Esophagus muscularis mucosa (tissue), 4 donors: ENCODE results near the gene CCR4. TPM values are rescaled to one million over a fixed set of nuclear protein-coding genes. Genes with fewer than 3 reads are reported as not detected.
"Not testable (repeated sequence)": the region's sequence is repeated elsewhere in the genome, so short reads cannot be mapped to it uniquely, and the experiment has no call there.

ENCODE experiments used
- DNase-seq: peaks from one replicate; pipeline ENCODE4 v3.0.0-alpha.2; 2017; ENCODE audit errors: extremely low spot score
- H3K27ac ChIP-seq, 4 donors: fragments of 200-600 bp; sonication (generic); replicated peaks in 1 of 4; 1 replicate in 3 of 4; 2 replicates in 1 of 4; pipeline ENCODE4 v1.5.1; 2016 to 2019; ENCODE audit warnings: mild to moderate bottlenecking in 1 of 4
- H3K27me3 ChIP-seq, 4 donors: fragments of 200-600 bp; sonication (generic); one replicate each; pipeline versions ENCODE4 v1.5.1 to v1.6.0; 2016 to 2019
- H3K36me3 ChIP-seq, 4 donors: fragments of 200-600 bp; sonication (generic); one replicate each; pipeline ENCODE4 v1.5.1; 2016 to 2019
- H3K4me1 ChIP-seq, 4 donors: fragments of 200-600 bp; sonication (generic); one replicate each; pipeline ENCODE4 v1.5.1; 2016 to 2019
- H3K4me3 ChIP-seq, 4 donors: fragments of 200-600 bp; sonication (generic); 1 replicate in 2 of 4; 2 replicates in 2 of 4; pipeline ENCODE4 v1.5.1; 2016 to 2019; ENCODE audit warnings: mild to moderate bottlenecking in 4 of 4, moderate library complexity in 1 of 4
- H3K9me3 ChIP-seq, 4 donors: fragments of 200-600 bp; sonication (generic); 1 replicate in 3 of 4; 2 replicates in 1 of 4; pipeline ENCODE4 v1.5.1; 2016 to 2019
- CTCF ChIP-seq, 3 experiments: fragments of 200-600 bp in 2 of 3; fragments of 450-650 bp in 1 of 3; sonication (generic) in 2 of 3; IDR thresholded peaks; one replicate each; pipeline ENCODE4 v1.5.1; 2017 to 2019; ENCODE audit warnings: antibody characterized with exemption in 3 of 3, mild to moderate bottlenecking in 2 of 3, moderate library complexity in 1 of 3
- EP300 ChIP-seq: sonication (generic); formaldehyde crosslinking; IDR thresholded peaks from one replicate; pipeline ENCODE4 v1.6.1; 2017; ENCODE audit warnings: antibody characterized with exemption
- POLR2A ChIP-seq: fragments of 450-650 bp; IDR thresholded peaks from one replicate; pipeline ENCODE4 v1.6.1; 2017; ENCODE audit warnings: antibody characterized with exemption, moderate library complexity, mild to moderate bottlenecking, low read depth
- POLR2AphosphoS5 ChIP-seq, 2 donors: sonication (generic); formaldehyde crosslinking; IDR thresholded peaks; one replicate each; pipeline ENCODE4 v1.6.1; 2017; ENCODE audit warnings: antibody characterized with exemption in 2 of 2
- WGBS: methylation state at CpG from one replicate; pipeline ENCODE4 v1.1.5; 2018; 5-methylcytosine and 5-hydroxymethylcytosine counted together
- intact Hi-C: fragments of 100-400 bp; cut with DNase I; formaldehyde crosslinking; loops from one replicate; pipeline ENCODE4 v1.15.1; 2023
- total RNA-seq, 4 donors: library from RNA; depleted of rRNA; stranded (reverse); fragments of >200 nt; gene quantifications; one replicate each; pipeline versions ENCODE4 v1.1.0 to v1.2.1, GENCODE V29; 2016

The CCR4 gene
- total RNA-seq, 4 donors from 2014 or later: 0.17 TPM; not detected in 3

DNA sequence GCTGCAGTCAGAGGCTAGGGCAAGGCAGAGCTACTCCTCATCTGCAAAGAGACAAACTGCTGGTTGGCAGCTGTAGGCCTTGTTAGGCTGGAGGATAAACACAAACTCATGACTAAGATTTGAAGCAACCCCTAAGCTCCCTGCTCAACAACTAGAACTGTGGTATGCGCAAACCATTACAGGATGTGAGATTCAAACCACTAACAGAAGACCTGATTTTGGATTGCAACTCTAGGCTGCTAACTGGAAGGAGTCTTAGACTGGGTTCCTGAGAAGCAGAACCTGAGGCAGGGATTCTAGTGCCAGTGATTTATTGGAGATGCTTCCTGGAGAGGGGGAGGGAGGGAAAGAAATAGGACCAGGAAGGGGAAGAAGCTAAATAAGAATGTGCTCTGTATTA lies 22.5 kb downstream of the CCR4 start:
- no peaks in the 10 kb centered on the region for H3K9me3 ChIP-seq
- no peak overlapping the region for H3K4me3 ChIP-seq
- peaks cover 0 to 8% (median 3%) of the 10 kb centered on the region in 4 donors for H3K4me1 ChIP-seq
- H3K27me3 ChIP-seq: no peaks in the 10 kb centered on the region
- DNase-seq: no peak
- H3K27ac ChIP-seq: no peak overlapping the region
- intact Hi-C loops: no loop called here
- TF ChIP-seq POLR2A (no peak), POLR2AphosphoS5 (IDR thresholded peaks at IDR 0.05) (no peak), EP300 (no peak), CTCF (IDR thresholded peaks at IDR 0.05) (no peak)
- 92% methylated on average over 1 of the region's 1 CpG for WGBS
- no peaks in the 10 kb centered on the region for H3K36me3 ChIP-seq

DNA sequence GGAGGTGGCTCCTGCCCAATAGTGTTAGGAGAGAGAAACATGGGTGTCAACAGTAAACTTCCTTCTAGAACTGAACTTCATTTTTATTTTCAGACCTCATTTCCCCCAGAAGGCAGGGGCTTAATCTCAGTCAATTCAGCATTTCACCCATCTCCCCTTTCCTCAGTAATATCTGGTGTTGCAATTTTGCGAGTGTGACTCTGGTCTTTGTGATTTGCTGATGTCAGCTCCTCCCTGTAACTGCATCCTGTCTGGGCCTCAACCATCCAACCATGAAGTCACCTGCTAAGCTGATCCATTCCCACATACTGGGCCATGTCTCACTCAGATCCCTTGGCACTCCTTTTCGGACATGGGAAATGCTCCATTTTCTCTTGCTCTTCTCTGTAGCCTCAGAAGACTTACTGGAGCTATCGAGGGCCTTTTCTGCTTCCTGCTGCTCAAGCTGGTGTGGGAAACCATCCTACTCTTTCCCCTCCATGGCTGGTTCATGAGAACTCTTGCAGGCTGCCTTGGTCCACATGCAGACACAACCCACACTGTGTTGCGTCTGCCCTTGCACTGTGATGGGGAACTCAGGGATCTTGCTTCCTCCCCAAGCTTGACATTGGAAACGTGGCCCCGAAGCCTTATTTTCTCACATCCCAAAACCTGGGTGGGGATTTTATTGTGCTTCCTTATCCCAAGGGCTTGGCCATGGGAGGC lies 24.6 kb downstream of the CCR4 start:
- DNase-seq: no peak
- intact Hi-C loops: no loop called here
- no peak for TF ChIP-seq EP300
- no peak for TF ChIP-seq POLR2A
- TF ChIP-seq CTCF (IDR thresholded peaks at IDR 0.05): no peak
- TF ChIP-seq POLR2AphosphoS5 (IDR thresholded peaks at IDR 0.05): no peak
- no peaks in the 10 kb centered on the region for H3K4me1 ChIP-seq
- no peak overlapping the region for H3K4me3 ChIP-seq
- no peaks in the 10 kb centered on the region for H3K9me3 ChIP-seq
- H3K27me3 ChIP-seq: no peaks in the 10 kb centered on the region
- H3K36me3 ChIP-seq: no peaks in the 10 kb centered on the region
- 92% methylated on average over 6 of the region's 6 CpGs for WGBS
- no peak overlapping the region for H3K27ac ChIP-seq

GRCh38 chr3:32977861-32978260 lies 26.4 kb downstream of the CCR4 start:
- Histone ChIP-seq H3K4me3 (no peak overlapping the region), H3K9me3 (no peaks in the 10 kb centered on the region), H3K27me3 (no peaks in the 10 kb centered on the region), H3K4me1 (no peaks in the 10 kb centered on the region), H3K36me3 (no peaks in the 10 kb centered on the region), H3K27ac (no peak overlapping the region)
- DNase-seq: no peak
- 65% methylated on average over 10 of the region's 10 CpGs for WGBS
- intact Hi-C loops: no loop called here
- TF ChIP-seq CTCF (IDR thresholded peaks at IDR 0.05) (no peak), POLR2A (no peak), POLR2AphosphoS5 (IDR thresholded peaks at IDR 0.05) (no peak), EP300 (no peak)

DNA sequence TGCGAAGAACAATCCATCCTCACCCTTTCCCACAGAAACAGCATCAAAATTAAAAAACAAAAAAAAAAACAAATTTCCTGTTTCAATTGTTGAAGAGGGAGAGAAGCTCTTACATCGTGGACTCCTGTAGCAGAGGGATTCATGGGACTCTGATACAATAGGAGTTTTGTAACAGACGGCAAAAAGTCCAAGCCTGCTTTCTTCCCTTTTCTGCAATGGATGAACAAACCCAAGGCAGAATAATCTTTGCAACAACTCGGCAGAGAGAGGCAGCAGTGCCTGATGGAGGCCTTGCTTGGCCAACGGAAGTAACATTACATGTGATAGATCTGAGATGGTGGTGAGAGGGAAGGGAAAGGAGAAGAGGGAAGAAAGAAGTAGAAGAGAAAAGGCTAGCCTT lies 26.9 kb downstream of the CCR4 start:
- Histone ChIP-seq H3K27ac (no peak overlapping the region), H3K36me3 (no peaks in the 10 kb centered on the region), H3K27me3 (no peaks in the 10 kb centered on the region), H3K4me1 (no peaks in the 10 kb centered on the region), H3K4me3 (no peak overlapping the region), H3K9me3 (no peaks in the 10 kb centered on the region)
- TF ChIP-seq POLR2AphosphoS5 (IDR thresholded peaks at IDR 0.05) (no peak), POLR2A (no peak), EP300 (no peak), CTCF (IDR thresholded peaks at IDR 0.05) (no peak)
- 81% methylated on average over 5 of the region's 5 CpGs for WGBS
- no peak for DNase-seq
- intact Hi-C loops: no loop called here

GRCh38 chr3:32983124-32983523 lies 31.7 kb downstream of the CCR4 start:
- Histone ChIP-seq H3K27ac (no peak overlapping the region), H3K27me3 (no peaks in the 10 kb centered on the region), H3K36me3 (no peaks in the 10 kb centered on the region), H3K9me3 (no peaks in the 10 kb centered on the region), H3K4me1 (no peaks in the 10 kb centered on the region), H3K4me3 (no peak overlapping the region)
- no peak for DNase-seq
- TF ChIP-seq POLR2A (no peak), CTCF (IDR thresholded peaks at IDR 0.05) (no peak), POLR2AphosphoS5 (IDR thresholded peaks at IDR 0.05) (no peak), EP300 (no peak)
- intact Hi-C loops: no loop called here

- WGBS: 78% methylated on average over 3 of the region's 3 CpGs
- H3K4me1 ChIP-seq, intact Hi-C loops, H3K27me3 ChIP-seq, H3K27ac ChIP-seq, H3K36me3 ChIP-seq, H3K9me3 ChIP-seq, H3K4me3 ChIP-seq, DNase-seq: not testable (repeated sequence)
Observed at GRCh38 chr3:32984918-32985317, 33.5 kb downstream of the CCR4 start.
